ENCODE data around the gene GPR161.

The GPR161 gene

DNA sequence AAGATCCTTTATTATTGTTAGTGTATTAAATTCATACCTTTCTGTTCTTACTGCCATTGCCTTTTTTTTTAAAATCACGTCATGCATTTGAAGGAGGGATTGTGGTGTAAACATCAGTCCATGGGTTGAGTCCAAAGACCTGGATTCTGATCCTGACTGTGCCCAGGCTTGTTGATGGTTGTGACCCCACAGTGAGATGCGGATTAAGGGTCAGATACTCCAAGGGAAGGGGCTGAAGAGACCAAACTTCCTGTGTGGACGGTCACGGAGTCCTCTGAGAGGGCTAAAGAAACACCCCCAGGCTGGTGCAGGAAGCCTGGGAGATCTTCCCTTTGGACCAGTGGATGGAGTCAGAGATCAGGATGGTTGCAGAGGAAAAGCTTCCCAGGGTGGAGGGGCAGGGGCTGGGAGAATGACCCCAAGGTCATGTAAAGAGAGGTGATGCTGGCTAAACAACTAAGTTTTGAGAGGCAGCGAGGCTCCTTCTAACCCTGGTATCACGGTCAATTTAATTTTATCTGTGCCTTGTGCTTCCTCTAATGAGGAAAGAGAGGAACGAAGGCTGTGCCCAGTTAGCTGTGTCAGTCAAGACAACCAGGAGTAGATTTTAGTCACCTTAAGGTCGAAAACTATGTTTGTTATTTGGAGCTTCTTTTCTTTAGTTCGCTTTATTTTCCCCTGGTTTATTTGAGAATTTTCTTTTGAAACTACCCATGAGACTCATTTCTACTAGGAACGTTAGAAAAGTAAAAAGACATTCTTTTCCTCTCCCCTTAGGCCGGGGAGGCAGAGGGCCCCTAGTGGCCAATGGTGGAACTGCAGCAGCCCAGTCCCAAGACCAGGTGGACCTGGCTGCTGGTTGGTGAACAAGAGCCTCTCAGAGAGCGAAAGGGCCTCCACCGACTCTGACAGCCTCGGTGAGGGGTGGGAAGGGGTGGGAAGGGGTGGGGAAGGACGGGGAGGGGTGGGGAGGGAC lies 8.7 kb upstream of the GPR161 start:
- H3K4me3 ChIP-seq (ENCODE audit: low read depth, low read length): no peak overlapping the region
- H3K9ac ChIP-seq (ENCODE audit: low read depth, low read length): no peak overlapping the region
- H3K4me1 ChIP-seq (ENCODE audit: control insufficient read depth, insufficient read depth, low read length): peaks cover 3% of the 10 kb centered on the region
- no peaks in the 10 kb centered on the region for H3K36me3 ChIP-seq (ENCODE audit: control insufficient read depth, insufficient read depth, low read length)
- H3K9me3 ChIP-seq (ENCODE audit: control insufficient read depth, insufficient read depth, low read length): no peaks in the 10 kb centered on the region
- H3K27me3 ChIP-seq (ENCODE audit: control insufficient read depth, insufficient read depth, low read length): no peaks in the 10 kb centered on the region

DNA sequence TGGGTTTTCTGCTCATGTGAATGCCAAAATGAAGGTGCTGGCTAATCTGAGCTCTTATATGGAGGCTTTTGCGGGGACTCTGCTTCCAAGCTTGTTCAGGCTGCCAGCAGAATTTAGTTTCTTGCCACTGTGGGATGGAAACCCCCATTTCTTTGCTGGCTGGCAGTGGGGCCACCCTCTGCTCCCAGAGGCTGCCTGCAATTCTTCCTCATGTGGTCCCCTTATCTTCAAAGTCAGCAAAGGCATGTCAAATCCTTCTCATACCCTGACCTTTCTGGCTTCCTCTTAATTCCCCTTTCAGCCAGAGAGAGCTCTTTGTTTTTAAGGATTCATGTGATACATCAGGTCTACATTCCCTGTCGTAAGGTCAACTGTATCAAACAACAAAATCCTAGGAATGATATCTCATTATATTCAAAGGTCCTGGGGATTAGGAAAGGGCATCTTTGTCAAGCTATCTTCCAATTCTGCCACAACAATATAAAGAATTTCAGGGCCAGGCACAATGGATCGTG lies 5.2 kb upstream of the GPR161 start:
- Histone ChIP-seq H3K4me3 (ENCODE audit: low read depth, low read length) (no peak overlapping the region), H3K36me3 (ENCODE audit: control insufficient read depth, insufficient read depth, low read length) (no peaks in the 10 kb centered on the region), H3K27me3 (ENCODE audit: control insufficient read depth, insufficient read depth, low read length) (peaks cover 13% of the 10 kb centered on the region), H3K4me1 (ENCODE audit: control insufficient read depth, insufficient read depth, low read length) (peaks cover 3% of the 10 kb centered on the region), H3K9ac (ENCODE audit: low read depth, low read length) (no peak overlapping the region), H3K9me3 (ENCODE audit: control insufficient read depth, insufficient read depth, low read length) (no peaks in the 10 kb centered on the region)

DNA sequence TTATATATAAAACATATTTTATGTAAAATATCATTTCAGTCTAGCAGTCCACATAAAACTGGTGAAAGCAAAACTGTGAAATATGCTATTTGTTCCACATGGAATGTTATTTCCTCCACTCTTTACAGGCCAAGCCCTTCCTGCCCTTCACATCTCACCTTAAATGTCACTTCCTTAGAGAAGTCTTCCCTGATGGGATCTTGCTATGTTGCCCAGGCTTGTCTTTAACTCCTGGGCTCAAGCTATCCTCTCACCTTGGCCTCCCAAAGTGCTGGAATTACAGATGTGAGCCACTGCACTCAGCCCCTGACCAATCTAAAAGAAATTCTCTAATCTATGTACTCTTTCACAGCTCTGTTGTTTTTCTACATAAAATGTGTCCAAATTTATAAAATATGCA lies 2.3 kb upstream of the GPR161 start:
- H3K36me3 ChIP-seq (ENCODE audit: control insufficient read depth, insufficient read depth, low read length): no peaks in the 10 kb centered on the region
- H3K9ac ChIP-seq (ENCODE audit: low read depth, low read length): no peak overlapping the region
- peaks cover 2% of the 10 kb centered on the region for H3K4me1 ChIP-seq (ENCODE audit: control insufficient read depth, insufficient read depth, low read length)
- no peaks in the 10 kb centered on the region for H3K9me3 ChIP-seq (ENCODE audit: control insufficient read depth, insufficient read depth, low read length)
- peaks cover 29% of the 10 kb centered on the region for H3K27me3 ChIP-seq (ENCODE audit: control insufficient read depth, insufficient read depth, low read length)
- H3K4me3 ChIP-seq (ENCODE audit: low read depth, low read length): no peak overlapping the region

DNA sequence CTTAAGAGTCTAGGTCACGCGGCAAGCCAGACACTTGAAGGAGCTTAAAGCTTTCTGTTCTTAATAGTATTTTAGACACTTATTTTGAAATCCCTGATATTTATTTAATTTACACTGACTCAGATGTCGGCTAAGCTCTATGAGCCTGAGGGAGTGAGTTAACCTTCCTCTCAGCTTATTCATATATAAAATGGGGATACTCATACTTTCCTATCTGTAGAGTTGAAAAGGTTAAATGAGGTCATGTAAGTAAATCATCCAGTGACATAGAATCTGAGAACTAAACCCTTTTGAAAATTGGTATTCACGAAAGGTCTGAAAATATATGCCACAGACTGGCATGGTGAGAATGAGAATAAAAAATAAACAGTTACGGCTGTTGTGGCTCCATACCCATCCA lies 1.4 kb upstream of the GPR161 start:
- Histone ChIP-seq H3K9me3 (ENCODE audit: control insufficient read depth, insufficient read depth, low read length) (no peaks in the 10 kb centered on the region), H3K4me3 (ENCODE audit: low read depth, low read length) (no peak overlapping the region), H3K4me1 (ENCODE audit: control insufficient read depth, insufficient read depth, low read length) (peaks cover 2% of the 10 kb centered on the region), H3K27me3 (ENCODE audit: control insufficient read depth, insufficient read depth, low read length) (peaks cover 29% of the 10 kb centered on the region), H3K9ac (ENCODE audit: low read depth, low read length) (no peak overlapping the region), H3K36me3 (ENCODE audit: control insufficient read depth, insufficient read depth, low read length) (no peaks in the 10 kb centered on the region)

- H3K9ac ChIP-seq (ENCODE audit: low read depth, low read length): peak overlapping the region; percentile 26
- H3K9me3 ChIP-seq (ENCODE audit: control insufficient read depth, insufficient read depth, low read length): no peaks in the 10 kb centered on the region
- H3K27me3 ChIP-seq (ENCODE audit: control insufficient read depth, insufficient read depth, low read length): peaks cover 29% of the 10 kb centered on the region
Observed at GRCh38 chr1:168137515-168137821, 738 bp upstream of the GPR161 start.

GRCh38 chr1:168135921-168136708 lies 615 bp downstream of the GPR161 start:
- peaks cover 2% of the 10 kb centered on the region for H3K4me1 ChIP-seq (ENCODE audit: control insufficient read depth, insufficient read depth, low read length)
- H3K9ac ChIP-seq (ENCODE audit: low read depth, low read length): peak overlapping the region; percentile 37
- no peaks in the 10 kb centered on the region for H3K9me3 ChIP-seq (ENCODE audit: control insufficient read depth, insufficient read depth, low read length)
- peak overlapping the region; percentile 78 for H3K4me3 ChIP-seq (ENCODE audit: low read depth, low read length)
- no peaks in the 10 kb centered on the region for H3K36me3 ChIP-seq (ENCODE audit: control insufficient read depth, insufficient read depth, low read length)
- peaks cover 29% of the 10 kb centered on the region for H3K27me3 ChIP-seq (ENCODE audit: control insufficient read depth, insufficient read depth, low read length)

More at GRCh38 chr1:168137515-168137821, 738 bp upstream of the GPR161 start:
- Histone ChIP-seq H3K36me3 (ENCODE audit: control insufficient read depth, insufficient read depth, low read length) (no peaks in the 10 kb centered on the region), H3K4me1 (ENCODE audit: control insufficient read depth, insufficient read depth, low read length) (peaks cover 2% of the 10 kb centered on the region), H3K4me3 (ENCODE audit: low read depth, low read length) (peak overlapping the region; percentile 95)

- H3K36me3 ChIP-seq (ENCODE audit: control insufficient read depth, insufficient read depth, low read length): no peaks in the 10 kb centered on the region
- peaks cover 2% of the 10 kb centered on the region for H3K4me1 ChIP-seq (ENCODE audit: control insufficient read depth, insufficient read depth, low read length)
- peak overlapping the region; percentile 78 for H3K4me3 ChIP-seq (ENCODE audit: low read depth, low read length)
- H3K9ac ChIP-seq (ENCODE audit: low read depth, low read length): no peak overlapping the region
- H3K27me3 ChIP-seq (ENCODE audit: control insufficient read depth, insufficient read depth, low read length): peaks cover 29% of the 10 kb centered on the region
- H3K9me3 ChIP-seq (ENCODE audit: control insufficient read depth, insufficient read depth, low read length): no peaks in the 10 kb centered on the region
Observed at GRCh38 chr1:168135116-168135920, 1.4 kb downstream of the GPR161 start.

DNA sequence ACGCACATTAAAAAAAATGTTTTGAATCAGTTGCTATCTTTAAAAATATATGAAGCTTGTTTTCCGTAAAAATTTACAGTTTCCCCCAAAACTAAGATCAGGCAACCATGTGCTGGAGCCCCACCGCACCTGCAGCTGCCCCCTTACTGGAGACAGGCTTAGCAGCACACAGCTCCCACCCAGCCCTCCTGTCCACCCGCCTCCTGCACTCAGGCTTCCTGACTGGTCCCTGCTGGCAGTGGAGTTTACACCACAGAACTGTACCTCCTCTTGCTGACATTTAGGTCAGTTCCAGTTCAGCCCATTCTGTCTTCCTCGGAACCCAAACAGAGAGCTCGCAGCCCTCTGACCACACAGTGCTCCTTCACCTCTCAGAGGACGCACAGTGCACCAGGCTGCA lies 2.1 kb downstream of the GPR161 start:
- H3K9ac ChIP-seq (ENCODE audit: low read depth, low read length): no peak overlapping the region
- H3K36me3 ChIP-seq (ENCODE audit: control insufficient read depth, insufficient read depth, low read length): no peaks in the 10 kb centered on the region
- H3K4me3 ChIP-seq (ENCODE audit: low read depth, low read length): no peak overlapping the region
- H3K27me3 ChIP-seq (ENCODE audit: control insufficient read depth, insufficient read depth, low read length): peaks cover 29% of the 10 kb centered on the region
- peaks cover 2% of the 10 kb centered on the region for H3K4me1 ChIP-seq (ENCODE audit: control insufficient read depth, insufficient read depth, low read length)
- no peaks in the 10 kb centered on the region for H3K9me3 ChIP-seq (ENCODE audit: control insufficient read depth, insufficient read depth, low read length)

GRCh38 chr1:168134132-168134531 lies 2.6 kb downstream of the GPR161 start:
- Histone ChIP-seq H3K27me3 (ENCODE audit: control insufficient read depth, insufficient read depth, low read length) (peaks cover 29% of the 10 kb centered on the region), H3K4me3 (ENCODE audit: low read depth, low read length) (no peak overlapping the region)

DNA sequence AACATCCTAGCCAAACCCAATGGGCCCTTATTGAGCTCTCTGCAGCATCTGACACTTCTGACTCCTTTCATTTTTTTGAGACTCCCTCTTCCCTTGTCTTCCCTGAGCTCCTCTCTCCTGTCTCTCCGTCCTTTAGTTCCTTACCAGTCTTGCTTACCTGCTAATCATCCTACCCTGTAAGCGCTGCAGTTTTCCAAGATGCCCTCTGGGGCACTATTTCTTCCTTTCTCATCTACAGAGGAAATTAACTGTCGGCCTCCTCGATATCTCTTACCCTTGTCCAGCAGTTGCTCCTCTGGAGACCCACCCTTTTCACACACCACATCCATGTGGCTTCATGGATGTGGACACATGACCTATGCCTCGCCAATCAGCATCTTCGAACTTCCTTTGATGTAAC lies 6.8 kb downstream of the GPR161 start:
- Histone ChIP-seq H3K9me3 (ENCODE audit: control insufficient read depth, insufficient read depth, low read length) (no peaks in the 10 kb centered on the region), H3K36me3 (ENCODE audit: control insufficient read depth, insufficient read depth, low read length) (no peaks in the 10 kb centered on the region), H3K4me1 (ENCODE audit: control insufficient read depth, insufficient read depth, low read length) (no peaks in the 10 kb centered on the region), H3K9ac (ENCODE audit: low read depth, low read length) (no peak overlapping the region), H3K4me3 (ENCODE audit: low read depth, low read length) (no peak overlapping the region), H3K27me3 (ENCODE audit: control insufficient read depth, insufficient read depth, low read length) (peaks cover 5% of the 10 kb centered on the region)

More at GRCh38 chr1:168134132-168134531, 2.6 kb downstream of the GPR161 start:
- H3K9ac ChIP-seq (ENCODE audit: low read depth, low read length): no peak overlapping the region
- peaks cover 2% of the 10 kb centered on the region for H3K4me1 ChIP-seq (ENCODE audit: control insufficient read depth, insufficient read depth, low read length)
- no peaks in the 10 kb centered on the region for H3K9me3 ChIP-seq (ENCODE audit: control insufficient read depth, insufficient read depth, low read length)
- H3K36me3 ChIP-seq (ENCODE audit: control insufficient read depth, insufficient read depth, low read length): no peaks in the 10 kb centered on the region

- Histone ChIP-seq H3K36me3 (ENCODE audit: control insufficient read depth, insufficient read depth, low read length) (no peaks in the 10 kb centered on the region), H3K27me3 (ENCODE audit: control insufficient read depth, insufficient read depth, low read length) (no peaks in the 10 kb centered on the region), H3K4me3 (ENCODE audit: low read depth, low read length) (no peak overlapping the region), H3K4me1 (ENCODE audit: control insufficient read depth, insufficient read depth, low read length) (no peaks in the 10 kb centered on the region), H3K9me3 (ENCODE audit: control insufficient read depth, insufficient read depth, low read length) (no peaks in the 10 kb centered on the region), H3K9ac (ENCODE audit: low read depth, low read length) (no peak overlapping the region)
Observed at GRCh38 chr1:168127503-168127902, 9.2 kb downstream of the GPR161 start.
